VCaP (cell line): ENCODE data around the gene JAKMIP2.

Experiments
- H3K27ac ChIP-seq: fragments of 450-650 bp; 2 replicates; pipeline ENCODE4 v1.5.1; 2017
- CTCF ChIP-seq: fragments of 450-650 bp; conservative IDR thresholded peaks from 2 replicates; pipeline ENCODE4 v1.5.1; 2017; ENCODE audit warnings: mild to moderate bottlenecking, moderate library complexity

JAKMIP2 gene

GRCh38 chr5:147554261-147554817 is 228.2 kb downstream of the JAKMIP2 start:
- TF ChIP-seq CTCF: no peak
- peak overlapping the region; percentile 70 for H3K27ac ChIP-seq

GRCh38 chr5:147553817-147554216 is 228.7 kb downstream of the JAKMIP2 start:
- H3K27ac ChIP-seq: peak overlapping the region; percentile 70

- TF ChIP-seq CTCF: no peak
Measured at GRCh38 chr5:147552897-147553296, 229.6 kb downstream of the JAKMIP2 start.

GRCh38 chr5:147551677-147552076 is 230.9 kb downstream of the JAKMIP2 start:
- H3K27ac ChIP-seq: no peak overlapping the region
- TF ChIP-seq CTCF: no peak

More at GRCh38 chr5:147552897-147553296, 229.6 kb downstream of the JAKMIP2 start:
- no peak overlapping the region for H3K27ac ChIP-seq

GRCh38 chr5:147547730-147548129 is 234.8 kb downstream of the JAKMIP2 start:
- no peak overlapping the region for H3K27ac ChIP-seq
- TF ChIP-seq CTCF: no peak

GRCh38 chr5:147544556-147544955 is 238.0 kb downstream of the JAKMIP2 start:
- no peak overlapping the region for H3K27ac ChIP-seq
- TF ChIP-seq CTCF: no peak

GRCh38 chr5:147539053-147539452 is 243.5 kb downstream of the JAKMIP2 start:
- no peak for TF ChIP-seq CTCF

GRCh38 chr5:147538236-147538635 is 244.3 kb downstream of the JAKMIP2 start:
- no peak overlapping the region for H3K27ac ChIP-seq
- no peak for TF ChIP-seq CTCF

More at GRCh38 chr5:147539053-147539452, 243.5 kb downstream of the JAKMIP2 start:
- no peak overlapping the region for H3K27ac ChIP-seq
